Upper lobe of right lung (tissue), 1 donor: ENCODE data around the gene SPNS3. TPM values are rescaled to one million over a fixed set of nuclear protein-coding genes. Genes with fewer than 3 reads are reported as not detected.

Experiments
- ATAC-seq: fragments of 200-7000 bp; cut with Tn5 transposase; one replicate; pipeline ENCODE4 v1.9.1; 2020; ENCODE audit warnings: mild to moderate bottlenecking, moderate library complexity
- DNase-seq: peaks from one replicate; pipeline ENCODE4 v3.0.0-alpha.2; 2020
- H3K27ac ChIP-seq: fragments of 200-600 bp; one replicate; pipeline ENCODE4 v1.8.0; 2022
- H3K27me3 ChIP-seq: fragments of 200-600 bp; one replicate; pipeline ENCODE4 v1.8.0; 2022; ENCODE audit warnings: mild to moderate bottlenecking
- H3K36me3 ChIP-seq: fragments of 200-600 bp; one replicate; pipeline ENCODE4 v1.8.0; 2022
- H3K4me1 ChIP-seq: fragments of 200-600 bp; one replicate; pipeline ENCODE4 v1.8.0; 2022
- H3K4me3 ChIP-seq: fragments of 200-600 bp; one replicate; pipeline ENCODE4 v1.8.0; 2022; ENCODE audit warnings: mild to moderate bottlenecking
- H3K9me3 ChIP-seq: fragments of 200-600 bp; one replicate; pipeline ENCODE4 v1.8.0; 2022
- CTCF ChIP-seq: fragments of 200-600 bp; IDR thresholded peaks from one replicate; pipeline ENCODE4 v1.8.0; 2022; ENCODE audit warnings: antibody characterized with exemption
- intact Hi-C: fragments of 100-400 bp; cut with DNase I; formaldehyde crosslinking; loops from one replicate; pipeline ENCODE4 v1.11.0; 2022
- total RNA-seq: library from RNA; stranded (reverse); fragmentation: NEBNext Ultra II Directional; extraction: Animal tissue kit (Norgen Biotek cat#: 25700); gene quantifications from one replicate; pipeline ENCODE4 v1.2.1, GENCODE V29; 2021
- donor health status: DM: no; HTN: yes; CAD: no; lungs with severe emphysema.

SPNS3 gene
- total RNA-seq, 1 donor from 2014 or later = 0.87 TPM

GRCh38 chr17:4530799-4531730, 97.3 kb downstream of the SPNS3 start:
- H3K27ac ChIP-seq = peak overlapping the region; percentile 68
- H3K9me3 ChIP-seq = no peaks in the 10 kb centered on the region
- intact Hi-C loops = no loop called here
- ATAC-seq (peak; percentile 47), DNase-seq (no peak)
- no peaks in the 10 kb centered on the region for H3K36me3 ChIP-seq
- no peak overlapping the region for H3K4me3 ChIP-seq
- no peaks in the 10 kb centered on the region for H3K27me3 ChIP-seq
- H3K4me1 ChIP-seq = peaks cover 19% of the 10 kb centered on the region
- TF ChIP-seq CTCF = no peak

GRCh38 chr17:4531988-4532736, 98.4 kb downstream of the SPNS3 start:
- H3K4me1 ChIP-seq = peaks cover 29% of the 10 kb centered on the region
- no peak overlapping the region for H3K27ac ChIP-seq
- DNase-seq = no peak

GRCh38 chr17:4532860-4533522, 99.3 kb downstream of the SPNS3 start:
- no peaks in the 10 kb centered on the region for H3K27me3 ChIP-seq
- no peak for ATAC-seq
- no peak overlapping the region for H3K4me3 ChIP-seq
- no peaks in the 10 kb centered on the region for H3K9me3 ChIP-seq
- peak overlapping the region; percentile 55 for H3K27ac ChIP-seq
- TF ChIP-seq CTCF = no peak
- peaks cover 28% of the 10 kb centered on the region for H3K4me1 ChIP-seq
- peaks cover 1% of the 10 kb centered on the region for H3K36me3 ChIP-seq
- intact Hi-C loops = no loop called here
- no peak for DNase-seq

More at GRCh38 chr17:4531988-4532736, 98.4 kb downstream of the SPNS3 start:
- Histone ChIP-seq H3K27me3 (no peaks in the 10 kb centered on the region), H3K36me3 (no peaks in the 10 kb centered on the region), H3K9me3 (no peaks in the 10 kb centered on the region), H3K4me3 (no peak overlapping the region)
- intact Hi-C loops = no loop called here
- no peak for ATAC-seq
- TF ChIP-seq CTCF = no peak

- no peak for TF ChIP-seq CTCF
- H3K36me3 ChIP-seq = peaks cover 10% of the 10 kb centered on the region
- H3K4me3 ChIP-seq = no peak overlapping the region
- peak overlapping the region; percentile 55 for H3K27ac ChIP-seq
- DNase-seq (no peak), ATAC-seq (peak; percentile 21)
- intact Hi-C loops = no loop called here
- peaks cover 28% of the 10 kb centered on the region for H3K4me1 ChIP-seq
- no peaks in the 10 kb centered on the region for H3K9me3 ChIP-seq
- H3K27me3 ChIP-seq = no peaks in the 10 kb centered on the region
These were observed 100.1 kb downstream of the SPNS3 start for GRCh38 chr17:4533523-4534504.

- Histone ChIP-seq H3K9me3 (no peaks in the 10 kb centered on the region), H3K27ac (peak overlapping the region; percentile 55), H3K4me3 (no peak overlapping the region), H3K36me3 (peaks cover 17% of the 10 kb centered on the region), H3K27me3 (no peaks in the 10 kb centered on the region), H3K4me1 (peaks cover 28% of the 10 kb centered on the region)
- ATAC-seq = no peak
- TF ChIP-seq CTCF = no peak
- DNase-seq = no peak
- intact Hi-C loops = no loop called here
These were observed 100.8 kb downstream of the SPNS3 start for GRCh38 chr17:4534515-4534914.
